HepG2 (cell line): ENCODE results near the gene PRICKLE3. TPM values are rescaled to one million over a fixed set of nuclear protein-coding genes. Genes with fewer than 3 reads are reported as not detected.
"Not testable (repeated sequence)": the region's sequence is repeated elsewhere in the genome, so short reads cannot be mapped to it uniquely, and the experiment has no call there.

Experiments
- ATAC-seq: fragments of 200-7000 bp; cut with Tn5 transposase; 3 replicates; pipeline ENCODE4 v1.9.1; 2020; ENCODE audit warnings: mild to moderate bottlenecking, moderate library complexity
- BruUV-seq: library from RNA; stranded (reverse); fragments of 400-500 nt; replicated peaks from 2 replicates; lab custom pipeline; 2021; lab: Mats Ljungman, UMichigan
- CTCF ChIA-PET: fragments of 300-600 bp; formaldehyde crosslinking; extraction: SDS; loops from one replicate; lab custom pipeline; 2021; ENCODE audit warnings: low total read pairs, inconsistent platforms, low intra/inter-chr PET ratio; lab: Yijun Ruan, JAX
- POLR2A ChIA-PET: fragments of 350-600 bp; sonication (Branson Sonifier 250); formaldehyde crosslinking; loops from one replicate; lab custom pipeline; 2020; ENCODE audit warnings: antibody characterized with exemption, inconsistent platforms; lab: Yijun Ruan, JAX
- DNase-seq: peaks from one replicate; pipeline ENCODE4 v3.0.0-alpha.2; 2015; ENCODE audit warnings: low spot score
- FAIRE-seq: peaks from 3 replicates; lab custom pipeline; 2011; peaks lifted over from hg19 to GRCh38; lab: Jason Lieb, UNC
- H2AFZ ChIP-seq: one replicate; pipeline ENCODE4 v1.6.1; 2011; ENCODE audit warnings: low read length, inconsistent platforms
- H3K27ac ChIP-seq: fragments of 300-600 bp; 3 replicates; pipeline ENCODE4 v1.8.0; 2011; ENCODE audit warnings: mixed run types, mild to moderate bottlenecking, mixed read lengths, low read length, inconsistent platforms; ENCODE audit not compliant: insufficient read depth; ENCODE audit errors: extremely low read length
- H3K27me3 ChIP-seq, 2 experiments: fragments of 200-600 bp in 1 of 2; 2 replicates in 1 of 2; 3 replicates in 1 of 2; pipeline versions ENCODE4 v1.6.0 to v1.8.0; 2011; ENCODE audit warnings: low read length in 2 of 2, mild to moderate bottlenecking in 2 of 2, moderate library complexity in 2 of 2, inconsistent platforms in 1 of 2; ENCODE audit not compliant: insufficient read depth in 2 of 2, control insufficient read depth in 1 of 2
- H3K36me3 ChIP-seq, 2 experiments: fragments of 200-600 bp in 1 of 2; replicated peaks in 1 of 2; 2 replicates in 1 of 2; 3 replicates in 1 of 2; pipeline versions ENCODE4 v1.5.1 to v1.8.0; 2011; ENCODE audit warnings: low read length in 2 of 2, inconsistent platforms in 1 of 2; ENCODE audit not compliant: insufficient read depth in 2 of 2, control insufficient read depth in 1 of 2
- H3K4me1 ChIP-seq: 2 replicates; pipeline ENCODE4 v1.5.1; 2012; ENCODE audit warnings: low read length, inconsistent platforms; ENCODE audit not compliant: insufficient read depth
- H3K4me2 ChIP-seq: 2 replicates; pipeline ENCODE4 v1.6.0; 2011; ENCODE audit warnings: low read depth, low read length, inconsistent platforms
- H3K4me3 ChIP-seq, 3 experiments: fragments of 200-600 bp in 1 of 3; sonication (generic), shearing (Covaris generic) in 1 of 3; replicated peaks in 1 of 3; 2 replicates each; pipeline ENCODE4 v1.5.1; 2011 to 2016; ENCODE audit warnings: low read length in 3 of 3, inconsistent platforms in 2 of 3, low read depth in 2 of 3, mild to moderate bottlenecking in 2 of 3, control low read depth in 1 of 3, mixed read lengths in 1 of 3; ENCODE audit not compliant: insufficient read depth in 1 of 3
- H3K79me2 ChIP-seq: one replicate; pipeline ENCODE4 v1.6.1; 2011; ENCODE audit warnings: low read length, inconsistent platforms; ENCODE audit not compliant: insufficient read depth
- H3K9ac ChIP-seq: 2 replicates; pipeline ENCODE4 v1.6.0; 2011; ENCODE audit warnings: mild to moderate bottlenecking, low read depth, low read length, inconsistent platforms; ENCODE audit not compliant: insufficient read depth
- H3K9me3 ChIP-seq: 2 replicates; pipeline ENCODE4 v1.5.1; 2012; ENCODE audit warnings: mild to moderate bottlenecking, low read length
- H4K20me1 ChIP-seq: 2 replicates; pipeline ENCODE4 v1.6.0; 2011; ENCODE audit warnings: inconsistent platforms, mild to moderate bottlenecking, low read length, moderate library complexity; ENCODE audit not compliant: insufficient read depth
- CTCF ChIP-seq: sonication (generic); formaldehyde crosslinking; IDR thresholded peaks from 2 replicates; pipeline ENCODE4 v1.5.0; 2020; ENCODE audit warnings: mild to moderate bottlenecking, missing genetic modification reagents, moderate library complexity
- WGBS: methylation state at CpG from one replicate; pipeline ENCODE4 v1.1.6; 2017; ENCODE audit warnings: low lambda C conversion rate; 5-methylcytosine and 5-hydroxymethylcytosine counted together
- in situ Hi-C: cut with HindIII; loops from 2 replicates; pipeline ENCODE4 v1.10.0; 2017; ENCODE audit warnings: low pct_unique_long_range_greater_than_20kb; ENCODE audit not compliant: extremely low pct_ligation_motif_present
- intact Hi-C: fragments of 100-400 bp; cut with micrococcal nuclease; formaldehyde crosslinking; loops from one replicate; pipeline ENCODE4 v1.10.0; 2022; ENCODE audit not compliant: unreplicated experiment
- polyA plus RNA-seq, 8 experiments: library from polyadenylated mRNA; depleted of rRNA in 3 of 8; stranded (reverse) in 7 of 8; unstranded in 1 of 8; fragments of >200 nt; fragmentation: Illumina TruSeq in 4 of 8; extraction: Trizol in 4 of 8; gene quantifications; 2 replicates each; pipeline versions ENCODE4 v1.2.1 to v1.2.3, GENCODE V29; 2011 to 2016; ENCODE audit warnings: low read depth in 4 of 8, missing spikeins in 1 of 8, mixed read lengths in 1 of 8; ENCODE audit not compliant: insufficient read depth in 1 of 8
- total RNA-seq, 5 experiments: library from RNA; depleted of rRNA; stranded (reverse); fragments of >200 nt; fragmentation: Illumina TruSeq; extraction: Trizol; gene quantifications; 2 replicates each; pipeline ENCODE4 v1.2.3, GENCODE V29; 2016; ENCODE audit warnings: low read depth in 1 of 5

Gene PRICKLE3
- total and polyA plus RNA-seq, 2 of the 13 experiments (the other 11 are each of a cell fraction or from before 2014, with no cell fraction given) = 2.6 TPM

- TF ChIP-seq CTCF (CRISPR knock-in tag) = no peak
These were observed 38.9 kb downstream of the PRICKLE3 start (continued) for GRCh38 chrX:49147282-49147681.

DNA sequence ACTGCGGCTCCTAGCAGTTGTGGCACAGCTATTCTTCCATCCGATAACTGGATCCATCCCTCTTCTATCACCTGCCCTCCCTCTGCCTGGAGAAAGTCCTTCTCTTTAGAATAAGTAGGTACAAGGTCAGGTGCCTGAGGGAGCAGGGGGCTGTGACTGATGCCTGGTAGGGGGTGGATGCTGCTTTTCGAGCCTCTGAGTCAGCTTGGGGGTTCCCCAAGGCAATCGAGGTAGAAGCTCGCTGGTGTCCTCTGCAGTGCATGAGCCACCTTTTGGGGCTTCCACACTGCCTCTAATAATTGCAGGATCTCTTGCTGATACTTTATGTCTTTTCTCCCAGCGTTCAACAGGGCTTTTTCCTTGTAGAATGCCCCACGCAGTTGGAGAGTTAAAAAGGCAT lies 43.0 kb downstream of the PRICKLE3 start:
- intact Hi-C loops, in situ Hi-C loops, CTCF ChIA-PET: not testable (repeated sequence)

GRCh38 chrX:49142264-49142663 lies 43.9 kb downstream of the PRICKLE3 start:
- ATAC-seq, H2AFZ ChIP-seq, H3K79me2 ChIP-seq, H3K9ac ChIP-seq, FAIRE-seq, BruUV-seq, intact Hi-C loops, CTCF ChIA-PET, in situ Hi-C loops, DNase-seq, H3K27ac ChIP-seq, H3K27me3 ChIP-seq, H3K4me2 ChIP-seq, POLR2A ChIA-PET, H3K4me3 ChIP-seq, H3K36me3 ChIP-seq, H4K20me1 ChIP-seq: not testable (repeated sequence)
- 60% methylated on average over 9 of the region's 9 CpGs for WGBS
- 0 out of 2 replicates have a peak, but pooled peaks have one; percentile 9 for TF ChIP-seq CTCF (CRISPR knock-in tag)
- Histone ChIP-seq H3K4me1 (peaks cover 20% of the 10 kb centered on the region), H3K9me3 (peaks cover 22% of the 10 kb centered on the region)

More for the DNA sequence above, 43.0 kb downstream of the PRICKLE3 start:
- H3K27ac ChIP-seq, POLR2A ChIA-PET, H3K4me2 ChIP-seq, DNase-seq, H3K36me3 ChIP-seq, ATAC-seq, H4K20me1 ChIP-seq, H3K79me2 ChIP-seq, H3K27me3 ChIP-seq, H3K9ac ChIP-seq, FAIRE-seq, H3K4me3 ChIP-seq, BruUV-seq, H2AFZ ChIP-seq: not testable (repeated sequence)
- peaks cover 17% of the 10 kb centered on the region for H3K4me1 ChIP-seq
- H3K9me3 ChIP-seq = peaks cover 22% of the 10 kb centered on the region
- WGBS = 100% methylated on average over 1 of the region's 7 CpGs
